Neural progenitor cell (in vitro differentiated cells): ENCODE data around the gene ZNF77.

Source experiments
- CTCF ChIP-seq: fragments of 200-600 bp; sonication (generic); IDR thresholded peaks from 2 replicates; pipeline ENCODE4 v1.5.1; 2017; ENCODE audit warnings: antibody characterized with exemption, mild to moderate bottlenecking
- EZH2 ChIP-seq: fragments of 200-600 bp; sonication (generic); IDR thresholded peaks from 2 replicates; pipeline ENCODE4 v1.6.1; 2017; ENCODE audit warnings: antibody characterized with exemption, mild to moderate bottlenecking, moderate library complexity

- TF ChIP-seq CTCF (no peak), EZH2 (no peak)
Measured at GRCh38 chr19:2944403-2944774, 382 bp downstream of the ZNF77 start.
